ENCODE results near the gene VSIG2.

Gene VSIG2

DNA sequence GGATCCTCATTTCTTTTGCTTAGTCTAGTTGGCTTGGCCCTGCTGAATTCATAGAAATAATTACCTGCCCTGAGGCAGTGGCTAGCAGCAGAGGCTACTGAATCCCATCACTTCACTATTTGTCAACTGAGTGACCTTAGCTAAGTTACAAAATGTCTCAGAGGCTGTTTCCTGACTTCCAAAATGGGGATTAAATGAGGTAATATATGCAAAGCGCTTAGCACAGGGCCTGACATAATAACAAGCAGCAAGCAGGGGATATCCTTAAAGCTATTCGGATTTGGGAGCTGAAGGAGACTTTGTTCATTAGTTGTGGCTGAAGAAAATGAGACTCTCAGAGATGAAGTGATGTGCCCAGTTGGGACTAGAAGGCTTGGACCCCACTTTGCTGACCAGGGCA lies 9.5 kb downstream of the VSIG2 start:
- Histone ChIP-seq H3K27ac (ENCODE audit: low read length) (no peak overlapping the region), H2AFZ (ENCODE audit: low read depth, low read length) (no peak overlapping the region), H3K9me3 (ENCODE audit: insufficient read depth, low read length, severe bottlenecking) (no peaks in the 10 kb centered on the region), H3K36me3 (ENCODE audit: insufficient read depth, low read length) (no peaks in the 10 kb centered on the region), H3K79me2 (ENCODE audit: insufficient read depth, low read length) (no peaks in the 10 kb centered on the region), H3K9ac (ENCODE audit: low read depth, low read length) (no peak overlapping the region), H3K27me3 (ENCODE audit: insufficient read depth, low read length, poor library complexity) (peaks cover 25% of the 10 kb centered on the region), H3K4me3 (ENCODE audit: low read depth in 1 of 2, low read length in 2 of 2) (no peak overlapping the region), H4K20me1 (ENCODE audit: insufficient read depth, low read length) (peaks cover 7% of the 10 kb centered on the region; the same call in 1 of the 2 replicates), H3K4me2 (ENCODE audit: insufficient read depth, low read length) (no peak overlapping the region), H3K4me1 (ENCODE audit: insufficient read depth, low read length) (no peaks in the 10 kb centered on the region)
- DNase-seq = no peak
- ATAC-seq (ENCODE audit: insufficient read depth, low read depth) = no peak
- TF ChIP-seq EZH2 (IDR thresholded peaks at IDR 0.05; ENCODE audit: borderline replicate concordance, low read depth, low read length, severe bottlenecking) = no peak
- TF ChIP-seq, protein P1, sequence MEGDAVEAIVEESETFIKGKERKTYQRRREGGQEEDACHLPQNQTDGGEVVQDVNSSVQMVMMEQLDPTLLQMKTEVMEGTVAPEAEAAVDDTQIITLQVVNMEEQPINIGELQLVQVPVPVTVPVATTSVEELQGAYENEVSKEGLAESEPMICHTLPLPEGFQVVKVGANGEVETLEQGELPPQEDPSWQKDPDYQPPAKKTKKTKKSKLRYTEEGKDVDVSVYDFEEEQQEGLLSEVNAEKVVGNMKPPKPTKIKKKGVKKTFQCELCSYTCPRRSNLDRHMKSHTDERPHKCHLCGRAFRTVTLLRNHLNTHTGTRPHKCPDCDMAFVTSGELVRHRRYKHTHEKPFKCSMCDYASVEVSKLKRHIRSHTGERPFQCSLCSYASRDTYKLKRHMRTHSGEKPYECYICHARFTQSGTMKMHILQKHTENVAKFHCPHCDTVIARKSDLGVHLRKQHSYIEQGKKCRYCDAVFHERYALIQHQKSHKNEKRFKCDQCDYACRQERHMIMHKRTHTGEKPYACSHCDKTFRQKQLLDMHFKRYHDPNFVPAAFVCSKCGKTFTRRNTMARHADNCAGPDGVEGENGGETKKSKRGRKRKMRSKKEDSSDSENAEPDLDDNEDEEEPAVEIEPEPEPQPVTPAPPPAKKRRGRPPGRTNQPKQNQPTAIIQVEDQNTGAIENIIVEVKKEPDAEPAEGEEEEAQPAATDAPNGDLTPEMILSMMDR (IDR thresholded peaks at IDR 0.05; ENCODE audit: borderline replicate concordance, extremely low read depth, low read length, poor library complexity, severe bottlenecking) = no peak

DNA sequence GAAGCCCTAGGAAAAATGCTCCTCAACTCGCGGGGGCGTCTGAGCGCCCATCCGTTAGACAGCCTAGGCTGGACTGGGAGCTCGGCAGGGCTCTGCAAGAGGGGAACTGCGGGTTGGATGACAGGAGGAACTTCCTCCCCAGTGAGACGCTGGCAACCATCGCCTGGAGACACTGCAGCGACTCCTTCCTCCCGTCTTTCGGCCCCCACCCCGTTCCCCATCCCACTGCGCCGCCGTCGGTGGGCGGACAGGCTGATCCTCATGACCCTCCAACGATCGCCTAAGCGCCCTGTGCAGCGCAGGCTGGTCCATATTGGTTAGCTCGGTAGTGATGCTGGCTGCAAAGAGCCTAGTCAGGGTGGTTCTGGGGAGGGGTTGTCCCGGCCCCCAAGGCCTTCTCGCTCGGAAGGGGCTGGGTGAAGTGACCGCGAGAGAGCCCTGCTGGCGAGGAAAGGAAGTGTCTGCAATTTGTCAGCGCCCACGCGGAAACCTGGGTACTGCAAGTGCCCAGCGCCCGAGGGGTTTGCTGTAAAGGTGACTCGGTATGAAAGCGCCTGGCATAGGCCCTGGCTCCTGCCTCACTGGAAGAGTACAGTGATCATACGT lies 11.7 kb downstream of the VSIG2 start:
- no peak overlapping the region for H3K4me3 ChIP-seq (ENCODE audit: low read depth in 1 of 2, low read length in 2 of 2)
- H3K4me2 ChIP-seq (ENCODE audit: insufficient read depth, low read length) = no peak overlapping the region
- H3K27me3 ChIP-seq (ENCODE audit: insufficient read depth, low read length, poor library complexity) = peaks cover 28% of the 10 kb centered on the region
- peaks cover 7% of the 10 kb centered on the region; the same call in 1 of the 2 replicates for H4K20me1 ChIP-seq (ENCODE audit: insufficient read depth, low read length)
- DNase-seq (no peak), ATAC-seq (ENCODE audit: insufficient read depth, low read depth) (no peak)
- no peaks in the 10 kb centered on the region for H3K79me2 ChIP-seq (ENCODE audit: insufficient read depth, low read length)
- no peaks in the 10 kb centered on the region for H3K36me3 ChIP-seq (ENCODE audit: insufficient read depth, low read length)
- H2AFZ ChIP-seq (ENCODE audit: low read depth, low read length) = no peak overlapping the region
- H3K9ac ChIP-seq (ENCODE audit: low read depth, low read length) = no peak overlapping the region
- no peaks in the 10 kb centered on the region for H3K4me1 ChIP-seq (ENCODE audit: insufficient read depth, low read length)
- TF ChIP-seq EZH2 (IDR thresholded peaks at IDR 0.05; ENCODE audit: borderline replicate concordance, low read depth, low read length, severe bottlenecking) = no peak
- TF ChIP-seq, protein P1 (IDR thresholded peaks at IDR 0.05; ENCODE audit: borderline replicate concordance, extremely low read depth, low read length, poor library complexity, severe bottlenecking) = no peak
- H3K27ac ChIP-seq (ENCODE audit: low read length) = no peak overlapping the region
- no peaks in the 10 kb centered on the region for H3K9me3 ChIP-seq (ENCODE audit: insufficient read depth, low read length, severe bottlenecking)

DNA sequence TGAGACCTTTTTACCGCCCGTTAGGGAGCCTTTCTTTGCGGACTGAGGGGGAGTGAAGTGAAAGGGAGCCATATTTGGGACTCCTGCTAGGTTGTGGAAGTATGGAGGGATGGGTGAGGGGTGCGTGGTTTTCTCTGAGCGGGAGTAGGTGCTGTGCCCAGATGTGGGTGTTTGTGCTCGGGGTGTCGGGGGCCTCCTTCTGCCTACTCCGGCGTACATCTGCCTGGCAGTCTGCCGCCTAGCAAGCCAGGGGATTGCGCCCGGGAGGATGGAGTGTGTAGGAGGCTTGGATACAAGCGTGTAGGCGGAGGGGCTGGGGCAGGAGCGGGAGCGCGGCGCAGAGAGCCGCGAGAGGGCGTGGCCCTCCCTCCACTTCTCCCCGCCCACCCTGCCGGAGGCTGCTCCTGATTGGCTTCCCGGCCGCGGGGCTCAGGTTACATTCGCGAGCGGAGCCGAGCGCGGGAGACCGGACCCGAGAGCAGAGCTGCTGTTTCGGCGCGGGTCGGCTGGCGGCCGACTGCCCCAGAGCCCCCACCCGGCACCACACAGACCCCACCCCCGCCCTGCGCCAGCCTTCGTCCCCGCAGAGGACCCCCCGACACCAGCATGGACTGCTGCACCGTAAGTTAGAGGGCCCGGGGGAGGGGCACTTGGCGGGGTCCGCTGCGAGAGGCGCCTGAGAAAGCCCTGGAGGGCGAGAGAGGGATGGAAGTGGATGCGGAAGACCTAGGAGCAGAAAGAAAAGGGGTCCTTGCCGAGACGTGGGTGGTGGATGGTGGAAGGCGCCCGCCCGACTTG lies 12.4 kb downstream of the VSIG2 start, which contains the start of gene NRGN:
Gene NRGN (plus strand): TSS at position 464 of the 798 bp plus-strand sequence. CDS start 143 bp downstream, at position 607.
- Histone ChIP-seq H3K36me3 (ENCODE audit: insufficient read depth, low read length) (no peaks in the 10 kb centered on the region), H3K79me2 (ENCODE audit: insufficient read depth, low read length) (no peaks in the 10 kb centered on the region), H3K9me3 (ENCODE audit: insufficient read depth, low read length, severe bottlenecking) (no peaks in the 10 kb centered on the region), H3K27me3 (ENCODE audit: insufficient read depth, low read length, poor library complexity) (peaks cover 28% of the 10 kb centered on the region), H2AFZ (ENCODE audit: low read depth, low read length) (no peak within 1 kb of the TSS), H3K4me1 (ENCODE audit: insufficient read depth, low read length) (no peaks in the 10 kb centered on the region), H3K9ac (ENCODE audit: low read depth, low read length) (no peak within 1 kb of the TSS), H3K27ac (ENCODE audit: low read length) (no peak within 1 kb of the TSS), H3K4me2 (ENCODE audit: insufficient read depth, low read length) (no peak within 1 kb of the TSS), H4K20me1 (ENCODE audit: insufficient read depth, low read length) (peaks cover 7% of the 10 kb centered on the region; the same call in 1 of the 2 replicates), H3K4me3 (ENCODE audit: low read depth in 1 of 2, low read length in 2 of 2) (no peak within 1 kb of the TSS)
- DNase-seq (no peak), ATAC-seq (ENCODE audit: insufficient read depth, low read depth) (no peak)
- no peak for TF ChIP-seq EZH2 (IDR thresholded peaks at IDR 0.05; ENCODE audit: borderline replicate concordance, low read depth, low read length, severe bottlenecking)
- TF ChIP-seq, protein P1 (IDR thresholded peaks at IDR 0.05; ENCODE audit: borderline replicate concordance, extremely low read depth, low read length, poor library complexity, severe bottlenecking) = no peak

Data from DND-41 (cell line).